ENCODE data around the gene YPEL5.
A peak's percentile ranks its signal among the peaks of the same experiment; 100 is the strongest.

The YPEL5 gene

DNA sequence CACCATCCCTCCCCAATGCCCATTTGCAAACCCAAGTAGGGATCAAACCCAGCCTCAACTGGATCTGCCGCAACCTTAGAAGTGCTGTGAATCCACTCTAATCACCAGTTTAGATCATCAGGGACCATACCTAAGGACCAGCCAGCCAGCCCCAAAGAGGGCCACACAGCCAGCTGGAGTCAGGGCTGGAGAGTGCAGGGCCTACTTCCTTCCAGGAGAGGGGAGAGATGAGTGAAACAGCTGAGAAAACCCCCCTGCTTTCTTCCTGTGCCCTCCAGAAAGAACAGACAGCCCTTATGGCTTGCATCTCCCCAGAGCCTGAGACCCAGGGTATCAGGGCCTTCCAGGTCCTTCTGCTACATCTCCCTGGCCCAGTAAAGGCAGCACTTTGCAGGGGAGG, 25.8 kb downstream of the YPEL5 start:
- DNase-seq = no peak

GRCh38 chr2:30177440-30177839, 30.6 kb downstream of the YPEL5 start:
- no peak for DNase-seq

DNA sequence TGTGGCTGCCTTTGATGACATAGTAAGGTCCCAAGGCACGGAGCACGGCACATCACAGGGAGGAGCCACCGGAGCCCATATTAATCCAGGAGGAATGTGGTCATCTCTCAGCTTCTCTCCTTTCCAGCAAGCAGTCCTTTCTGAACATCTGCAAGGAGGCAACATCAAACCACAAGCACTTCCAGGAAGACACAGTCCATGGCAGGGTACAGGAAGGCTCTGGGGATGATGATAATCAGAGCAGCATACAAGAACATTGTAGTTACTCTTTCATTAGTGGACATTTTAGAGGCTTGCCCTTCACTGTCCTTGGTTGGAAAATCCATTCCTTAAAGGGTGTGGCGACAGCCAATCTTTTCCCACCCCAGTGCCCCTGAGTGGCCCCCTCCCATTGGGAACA, 31.1 kb downstream of the YPEL5 start:
- no peak for DNase-seq

DNA sequence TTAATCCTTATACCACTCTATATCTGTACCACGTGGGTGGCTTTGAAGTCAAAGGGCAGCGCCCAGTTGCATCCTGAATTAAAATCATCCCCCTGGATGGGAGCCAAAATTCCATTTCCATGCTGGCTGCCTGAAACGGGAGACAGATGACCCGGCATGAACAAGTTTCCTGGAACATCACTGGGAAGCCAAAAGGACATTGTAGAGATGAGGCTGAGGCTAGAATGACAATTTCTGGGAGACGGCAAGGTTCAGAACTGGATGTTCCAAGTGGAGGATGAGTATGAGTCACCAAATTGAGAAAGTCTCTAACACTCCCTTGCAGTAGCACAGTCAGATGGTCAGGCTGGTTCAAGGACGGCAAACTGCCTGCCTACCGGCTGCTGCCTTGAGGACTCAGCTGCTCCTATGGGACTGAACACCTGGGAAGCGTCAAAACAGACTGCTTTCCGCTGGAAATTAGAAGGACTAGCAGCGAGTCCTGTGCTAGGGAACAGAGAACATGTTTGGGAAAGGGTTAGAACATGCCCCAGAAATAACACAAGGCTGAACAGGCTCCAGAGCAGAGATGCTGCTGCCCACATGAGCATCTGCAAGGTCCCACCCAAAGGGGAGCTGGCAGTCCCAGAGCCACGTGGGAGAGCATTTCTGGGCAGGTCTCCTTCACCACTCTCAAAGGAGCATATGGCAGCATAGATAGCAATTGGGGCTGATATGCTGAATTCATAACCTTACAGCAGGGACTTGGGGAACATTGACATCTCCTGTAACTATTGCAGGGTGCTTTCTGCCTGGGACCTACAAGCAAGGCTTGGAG, 32.0 kb downstream of the YPEL5 start:
- DNase-seq = no peak

DNA sequence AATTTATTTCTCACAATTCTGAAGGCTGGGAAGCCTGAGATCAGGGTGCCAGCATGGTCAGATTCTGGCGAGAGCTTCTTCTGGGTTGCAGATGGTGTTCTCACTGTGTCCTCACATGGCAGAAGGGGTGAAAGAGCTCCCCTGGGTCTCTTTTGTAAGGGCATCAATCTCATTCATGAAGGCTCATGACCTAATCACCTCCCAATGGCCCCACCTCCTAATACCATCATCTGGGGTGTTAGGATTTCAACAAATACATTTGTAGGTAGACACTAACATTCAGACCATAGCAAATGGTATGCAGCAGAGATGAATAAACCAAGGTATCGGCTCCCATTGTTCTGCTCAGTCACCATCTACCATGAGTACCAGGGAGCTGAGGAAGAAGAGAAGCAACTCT, 32.7 kb downstream of the YPEL5 start:
- DNase-seq = no peak

- DNase-seq = no peak
These were observed 33.4 kb downstream of the YPEL5 start for GRCh38 chr2:30180226-30180625.

GRCh38 chr2:30181176-30181575, 34.4 kb downstream of the YPEL5 start:
- no peak for DNase-seq

DNA sequence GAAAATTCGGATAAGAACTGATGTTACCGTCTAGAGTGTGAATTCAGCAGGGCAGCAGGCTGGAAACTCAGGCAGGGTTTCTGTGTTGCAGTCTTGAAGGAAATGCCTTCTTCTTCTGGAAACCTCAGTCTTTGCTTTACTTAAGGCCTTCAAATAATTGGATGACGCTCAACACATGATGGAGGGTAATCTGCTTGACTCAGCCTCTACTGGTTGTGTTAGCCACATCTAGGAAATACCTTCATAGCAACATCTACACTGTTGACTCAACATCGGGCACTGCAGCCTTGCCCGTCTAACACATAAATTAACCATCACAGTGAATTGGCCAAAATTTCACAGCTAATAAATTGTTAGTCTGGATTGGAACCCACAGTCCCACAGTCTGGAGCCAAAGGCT, 37.2 kb downstream of the YPEL5 start:
- no peak for DNase-seq

GRCh38 chr2:30185178-30185577, 38.4 kb downstream of the YPEL5 start:
- DNase-seq = no peak

GRCh38 chr2:30188292-30188691, 41.5 kb downstream of the YPEL5 start:
- peak in 1 of 5 donors; percentile 8 for DNase-seq

DNA sequence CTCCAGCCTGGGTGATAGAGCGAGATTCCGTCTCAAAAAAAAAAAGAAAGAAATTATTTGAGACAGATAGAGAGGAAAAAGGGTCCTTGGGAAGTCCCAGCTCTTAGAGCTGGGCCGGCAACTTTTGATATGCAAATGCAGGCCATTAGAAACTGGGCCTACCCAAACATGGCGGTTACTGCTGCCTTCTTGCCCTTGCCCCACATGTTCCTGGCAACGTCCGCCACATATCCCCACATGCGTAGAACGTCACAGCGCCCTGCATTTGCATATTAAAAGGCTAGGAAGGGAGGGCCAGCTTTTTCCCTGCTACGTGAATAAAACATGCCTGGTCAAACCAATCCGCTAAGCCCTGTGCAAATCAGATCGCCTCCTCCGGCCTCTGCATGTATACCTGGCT, 43.8 kb downstream of the YPEL5 start:
- DNase-seq = no peak

DNA sequence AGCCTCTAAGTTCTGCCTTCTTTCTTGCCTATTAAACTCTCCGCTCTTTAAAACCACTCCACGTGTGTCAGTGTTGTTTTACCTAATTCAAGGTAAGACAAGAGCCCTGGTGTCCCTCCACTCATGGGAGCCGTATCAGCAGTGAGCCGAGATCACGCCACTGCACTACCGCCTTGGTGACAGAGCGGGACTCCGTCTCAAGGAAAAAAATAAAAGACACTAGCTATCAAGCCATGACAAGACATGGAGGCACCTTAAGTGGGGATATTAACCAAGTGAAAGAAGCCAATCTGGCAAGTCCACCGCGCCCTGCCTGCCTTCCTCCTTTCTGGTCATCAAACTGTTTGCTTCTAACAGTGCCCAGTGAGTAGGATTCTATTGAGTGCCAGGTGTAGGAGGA, 44.3 kb downstream of the YPEL5 start:
- no peak for DNase-seq

- no peak for DNase-seq
These were observed 45.0 kb downstream of the YPEL5 start for GRCh38 chr2:30191819-30192271.

- no peak for DNase-seq
These were observed 45.5 kb downstream of the YPEL5 start for GRCh38 chr2:30192314-30192713.

- no peak for DNase-seq
These were observed 46.4 kb downstream of the YPEL5 start for GRCh38 chr2:30193104-30193681.

- DNase-seq = no peak
These were observed 47.6 kb downstream of the YPEL5 start for GRCh38 chr2:30194421-30194820.

- no peak for DNase-seq
These were observed 48.2 kb downstream of the YPEL5 start for GRCh38 chr2:30195016-30195415.

GRCh38 chr2:30197570-30198192, 50.9 kb downstream of the YPEL5 start:
- DNase-seq = no peak

GRCh38 chr2:30201990-30202389, 55.2 kb downstream of the YPEL5 start:
- no peak for DNase-seq

DNA sequence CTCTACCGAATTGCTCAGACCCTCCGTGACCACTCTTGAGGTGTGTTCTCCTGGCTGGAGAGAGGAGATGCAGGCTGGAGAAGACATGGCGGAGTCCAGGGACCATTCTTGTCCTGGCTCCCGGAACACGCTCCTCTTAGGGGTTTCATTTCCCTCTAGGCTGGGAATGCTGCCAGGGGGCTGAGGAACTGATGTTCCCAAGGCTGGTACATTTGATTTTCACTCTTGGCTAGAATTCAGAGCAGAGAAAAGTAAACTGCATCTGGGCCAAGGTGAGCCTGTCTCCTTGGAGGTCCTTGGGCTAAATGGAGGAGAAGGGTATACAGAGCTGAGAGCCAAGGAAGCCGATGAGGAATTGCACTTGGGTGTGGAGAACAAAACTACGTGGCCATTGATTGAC, 56.3 kb downstream of the YPEL5 start:
- DNase-seq = no peak

DNA sequence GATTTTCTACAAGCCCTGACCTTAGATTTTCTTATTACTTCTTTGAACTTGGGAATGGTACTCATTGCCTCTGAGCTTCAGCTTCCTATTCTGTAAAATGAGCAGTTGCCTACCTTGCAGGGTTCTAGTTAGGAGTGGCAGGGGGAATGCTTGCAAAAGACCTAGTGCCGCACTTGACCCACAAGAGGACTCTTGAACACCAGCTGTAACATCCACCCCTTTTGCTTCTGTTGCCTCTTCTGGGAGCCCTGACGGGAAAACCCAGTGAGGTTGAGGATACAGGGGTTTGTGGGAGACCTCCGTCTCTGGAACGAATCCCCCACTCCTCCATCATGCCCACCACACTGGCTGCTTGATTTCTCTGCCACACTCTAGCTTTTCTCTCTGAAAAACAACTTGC, 57.5 kb downstream of the YPEL5 start:
- no peak for DNase-seq

DNA sequence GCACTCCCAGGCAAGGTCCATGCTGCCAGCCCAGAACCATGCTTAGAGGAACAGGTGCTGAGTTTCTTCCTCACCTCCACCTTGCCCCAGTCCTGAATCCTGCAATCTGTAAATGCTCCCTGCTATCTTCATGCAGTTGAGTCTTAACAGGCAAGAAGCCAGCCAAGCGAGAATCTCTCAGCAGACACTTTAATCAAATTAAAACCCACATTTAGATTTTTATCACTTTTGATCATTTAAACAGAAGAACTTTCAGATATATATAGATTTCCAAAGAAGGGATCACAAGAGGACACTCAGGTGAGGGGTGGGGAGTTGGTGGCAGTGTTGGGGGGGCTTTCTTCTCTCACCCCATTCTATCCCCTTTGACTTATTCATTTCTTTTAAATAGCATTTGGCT, 58.6 kb downstream of the YPEL5 start:
- DNase-seq = no peak

DNA sequence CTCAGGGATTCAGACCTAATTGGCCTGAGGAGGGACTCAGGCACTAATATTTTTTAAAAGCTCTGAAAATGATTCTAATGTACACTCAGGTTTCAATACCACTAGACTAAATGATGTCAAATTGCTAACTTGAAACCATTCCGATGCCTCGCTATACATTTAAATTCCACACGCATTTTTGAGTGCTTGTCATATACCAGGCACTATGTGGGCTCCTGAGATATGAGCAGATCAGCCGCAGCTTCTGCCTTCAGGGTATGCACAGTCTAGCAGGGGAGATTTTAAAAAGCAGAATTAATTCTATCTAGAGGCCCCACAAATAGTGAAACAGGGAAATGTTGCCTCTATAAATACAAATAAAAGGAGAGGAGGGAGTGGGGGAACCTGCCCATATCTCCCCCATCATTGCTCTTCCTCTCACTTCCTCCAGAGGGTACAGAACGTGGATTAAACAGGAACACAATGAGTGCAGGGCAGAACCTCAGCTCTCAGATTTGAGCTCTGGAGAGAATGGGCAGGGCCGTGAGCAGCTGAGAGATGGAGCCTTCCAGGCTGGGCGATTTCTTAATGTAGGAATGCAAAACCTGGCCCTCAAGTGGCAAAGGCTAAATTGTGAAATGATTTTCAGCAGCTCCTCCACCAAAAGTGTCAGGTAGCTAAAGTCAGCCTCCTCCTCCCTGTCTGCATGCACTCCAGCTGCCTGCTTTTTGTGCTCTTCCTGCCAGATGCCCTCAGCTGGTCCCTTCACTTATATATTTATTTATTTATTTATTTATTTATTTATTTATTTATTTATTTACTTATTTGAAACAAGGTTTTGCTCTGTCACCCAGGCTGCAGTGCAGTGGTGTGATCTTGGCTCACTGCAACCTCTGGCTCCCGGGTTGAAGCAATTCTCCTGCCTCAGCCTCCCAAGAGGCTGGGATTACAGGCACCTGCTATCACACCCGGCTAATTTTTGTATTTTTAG, 59.9 kb downstream of the YPEL5 start:
- no peak for DNase-seq
